WTC11 (cell line): ENCODE data around the gene RSRC1. TPM values are rescaled to one million over a fixed set of nuclear protein-coding genes. Genes with fewer than 3 reads are reported as not detected.
A peak's percentile ranks its signal among the peaks of the same experiment; 100 is the strongest.

ENCODE experiments used
- ATAC-seq: fragments of 200-7000 bp; cut with Tn5 transposase; 2 replicates; pipeline ENCODE4 v1.10.0; 2021; ENCODE audit warnings: mild to moderate bottlenecking, moderate library complexity
- CTCF ChIA-PET: fragments of 300-600 bp; sonication (Branson Sonifier 250); formaldehyde crosslinking; loops from one replicate; lab custom pipeline; 2021; ENCODE audit warnings: antibody characterized with exemption; lab: Charles Lee
- POLR2A ChIA-PET: fragments of 350-600 bp; sonication (Branson Sonifier 250); formaldehyde crosslinking; loops from one replicate; lab custom pipeline; 2021; ENCODE audit warnings: antibody characterized with exemption; lab: Charles Lee
- DNase-seq: peaks from one replicate; pipeline ENCODE4 v3.0.0; 2021; ENCODE audit warnings: low spot score
- H3K27ac Mint-ChIP-seq: 2 replicates; pipeline ENCODE4 v1.8.0; 2021; ENCODE audit warnings: mixed read lengths
- H3K27me3 Mint-ChIP-seq: 2 replicates; pipeline ENCODE4 v1.8.0; 2021; ENCODE audit warnings: low read depth, mild to moderate bottlenecking, moderate library complexity, mixed read lengths
- H3K36me3 Mint-ChIP-seq: 2 replicates; pipeline ENCODE4 v1.8.0; 2021; ENCODE audit warnings: mixed read lengths
- H3K4me1 Mint-ChIP-seq: 2 replicates; pipeline ENCODE4 v1.8.0; 2022; ENCODE audit warnings: mixed read lengths
- H3K4me3 Mint-ChIP-seq: 2 replicates; pipeline ENCODE4 v1.8.0; 2021; ENCODE audit warnings: mild to moderate bottlenecking, moderate library complexity, mixed read lengths
- H3K9me3 Mint-ChIP-seq: 2 replicates; pipeline ENCODE4 v1.8.0; 2021; ENCODE audit warnings: mixed read lengths
- CREB1 ChIP-seq: sonication (generic); formaldehyde crosslinking; IDR thresholded peaks from 2 replicates; pipeline ENCODE4 v1.8.0; 2023; ENCODE audit warnings: mild to moderate bottlenecking, missing genetic modification reagents
- CREM ChIP-seq: sonication (generic); formaldehyde crosslinking; IDR thresholded peaks from 2 replicates; pipeline ENCODE4 v1.8.1; 2022; ENCODE audit warnings: mild to moderate bottlenecking, missing genetic modification reagents, moderate library complexity
- EMX1 ChIP-seq: fragments of 250-450 bp; sonication (Bioruptor Pico); IDR thresholded peaks from 2 replicates; pipeline ENCODE4 v1.8.0; 2021; ENCODE audit warnings: mild to moderate bottlenecking
- FOXP1 ChIP-seq: sonication (generic); formaldehyde crosslinking; IDR thresholded peaks from 2 replicates; pipeline ENCODE4 v1.8.0; 2022; ENCODE audit warnings: missing genetic modification reagents, mild to moderate bottlenecking, moderate library complexity, borderline replicate concordance
- IRF2 ChIP-seq: sonication (generic); formaldehyde crosslinking; IDR thresholded peaks from 2 replicates; pipeline ENCODE4 v1.8.0; 2022; ENCODE audit warnings: low read depth, missing genetic modification reagents, borderline replicate concordance
- NR2C2 ChIP-seq: sonication (generic); formaldehyde crosslinking; IDR thresholded peaks from 2 replicates; pipeline ENCODE4 v1.8.0; 2022; ENCODE audit warnings: mild to moderate bottlenecking, missing genetic modification reagents
- RORB ChIP-seq: fragments of 250-450 bp; sonication (Bioruptor Pico); IDR thresholded peaks from 2 replicates; pipeline ENCODE4 v1.9.0; 2021; ENCODE audit warnings: mild to moderate bottlenecking
- SP1 ChIP-seq: sonication (generic); formaldehyde crosslinking; conservative IDR thresholded peaks from 2 replicates; pipeline ENCODE4 v1.8.1; 2022; ENCODE audit warnings: missing genetic modification reagents
- TCF7 ChIP-seq: sonication (generic); formaldehyde crosslinking; IDR thresholded peaks from 2 replicates; pipeline ENCODE4 v1.8.0; 2022; ENCODE audit warnings: mild to moderate bottlenecking, low read depth, missing genetic modification reagents, moderate library complexity
- TEAD4 ChIP-seq: sonication (generic); formaldehyde crosslinking; IDR thresholded peaks from 2 replicates; pipeline ENCODE4 v1.8.0; 2022; ENCODE audit warnings: mild to moderate bottlenecking, missing genetic modification reagents
- TP53 ChIP-seq: sonication (generic); formaldehyde crosslinking; IDR thresholded peaks from 2 replicates; pipeline ENCODE4 v1.8.1; 2023; ENCODE audit warnings: mild to moderate bottlenecking, missing genetic modification reagents
- ZNF121 ChIP-seq: sonication (generic); formaldehyde crosslinking; IDR thresholded peaks from 2 replicates; pipeline ENCODE4 v1.8.0; 2023; ENCODE audit warnings: missing genetic modification reagents
- ZNF219 ChIP-seq: sonication (generic); formaldehyde crosslinking; IDR thresholded peaks from 2 replicates; pipeline ENCODE4 v1.8.0; 2023; ENCODE audit warnings: missing genetic modification reagents, mild to moderate bottlenecking, borderline replicate concordance
- ZNF396 ChIP-seq: fragments of 250-450 bp; sonication (Bioruptor Pico); IDR thresholded peaks from 2 replicates; pipeline ENCODE4 v1.8.0; 2021; ENCODE audit warnings: mild to moderate bottlenecking, moderate library complexity, borderline replicate concordance
- ZNF423 ChIP-seq: fragments of 250-450 bp; sonication (Bioruptor Pico); IDR thresholded peaks from 2 replicates; pipeline ENCODE4 v2.1.2; 2022; ENCODE audit warnings: mild to moderate bottlenecking, moderate library complexity
- total RNA-seq: library from RNA; stranded (reverse); gene quantifications from 3 replicates; pipeline ENCODE4 v1.2.3, GENCODE V29; 2021
- TF ChIP-seq, protein P1 (sequence below): sonication (generic); formaldehyde crosslinking; IDR thresholded peaks from 2 replicates; pipeline ENCODE4 v1.8.1; 2023; ENCODE audit warnings: mild to moderate bottlenecking, missing genetic modification reagents
- TF ChIP-seq, protein P2 (sequence below): sonication (generic); formaldehyde crosslinking; IDR thresholded peaks from 2 replicates; pipeline ENCODE4 v1.8.0; 2023; ENCODE audit warnings: missing genetic modification reagents

Gene RSRC1
- total RNA-seq, 1 experiment from 2014 or later = 21.3 TPM

DNA sequence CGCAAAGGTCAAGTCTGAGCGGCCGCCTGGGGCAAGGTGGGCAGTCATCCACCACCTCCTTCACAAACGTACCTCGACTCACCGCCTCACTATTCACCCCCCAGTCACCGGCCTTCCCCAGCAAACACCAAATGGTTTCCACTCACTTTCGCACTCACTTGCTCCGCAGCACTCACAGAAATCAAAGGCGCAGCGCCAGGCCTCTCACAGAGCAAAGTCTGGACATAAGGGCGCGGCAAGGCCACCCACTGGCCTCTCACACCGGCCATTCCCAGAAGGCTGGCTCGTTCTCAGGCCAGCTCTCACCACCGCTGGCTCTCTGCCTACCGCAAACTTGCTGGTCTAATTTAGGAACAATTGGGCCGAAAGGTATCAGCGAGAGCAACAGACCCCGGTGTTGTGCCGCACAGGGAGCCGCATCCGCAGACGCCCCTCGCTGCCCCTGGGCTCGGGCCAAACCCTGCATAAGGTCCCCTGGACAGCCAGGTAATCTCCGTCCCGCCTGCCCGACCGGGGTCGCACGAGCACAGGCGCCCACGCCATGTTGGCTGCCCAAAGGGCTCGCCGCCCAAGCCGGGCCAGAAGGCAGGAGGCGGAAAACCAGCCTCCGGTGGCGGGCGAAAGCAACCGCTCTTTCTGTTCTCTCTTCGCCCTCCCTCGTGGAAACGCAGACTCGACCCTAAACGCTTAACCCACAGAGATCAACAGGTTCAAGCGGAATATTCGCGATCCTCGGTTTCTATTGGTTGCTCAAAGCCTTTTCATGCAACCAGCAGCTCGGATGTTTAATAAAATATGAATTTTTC, 6.6 kb upstream of the RSRC1 start:
- ATAC-seq = peak; percentile 2; the same call in 1 of the 2 replicates
- peaks cover 100% of the 10 kb centered on the region for H3K27me3 Mint-ChIP-seq
- no peak for TF ChIP-seq IRF2 (CRISPR knock-in tag)
- no peak for TF ChIP-seq ZNF423 (CRISPR knock-in tag)
- no peak for TF ChIP-seq CREB1 (CRISPR knock-in tag)
- no peak for TF ChIP-seq TP53 (CRISPR knock-in tag)
- TF ChIP-seq FOXP1 (CRISPR knock-in tag) = no peak
- TF ChIP-seq, all 79 proteins: peak for 0
- Mint-ChIP-seq H3K27ac (no peak overlapping the region), H3K4me3 (peak overlapping the region; percentile 78), H3K9me3 (no peaks in the 10 kb centered on the region), H3K4me1 (peaks cover 52% of the 10 kb centered on the region), H3K36me3 (no peaks in the 10 kb centered on the region)
- DNase-seq = peak; percentile 38
- ChIA-PET CTCF (interaction anchor here (1.6 kb wide), 1 partner anchor 238 kb away, joined by 5 read pairs; no protein-coding TSS in a partner anchor), POLR2A (interaction anchor here (0.6 kb wide), 1 partner anchor 384 kb away, joined by 3 read pairs; no protein-coding TSS in a partner anchor)

DNA sequence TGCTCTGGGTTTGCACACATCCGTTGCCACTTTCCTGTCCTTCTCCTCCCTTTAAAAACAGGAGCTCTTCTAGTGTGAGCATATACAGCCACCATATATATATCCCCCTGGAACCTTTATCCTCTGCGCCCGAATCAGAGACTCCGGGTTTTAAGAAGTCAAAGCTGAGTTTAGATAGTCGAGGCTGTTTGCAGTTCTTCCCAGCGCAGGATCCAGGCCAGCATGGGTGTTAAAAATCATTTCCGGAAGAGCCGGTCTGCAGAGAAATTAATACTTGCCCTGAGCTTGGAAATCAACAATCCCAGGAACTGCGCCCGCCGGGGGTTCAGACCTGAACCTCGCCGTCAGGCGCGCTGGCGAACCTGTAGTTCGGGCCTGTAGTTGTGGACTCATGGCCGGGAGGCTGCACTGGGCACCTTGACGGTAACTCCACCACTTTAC, 6.0 kb upstream of the RSRC1 start:
- CTCF ChIA-PET = interaction anchor here (1.6 kb wide), 1 partner anchor 239 kb away, joined by 5 read pairs; no protein-coding TSS in a partner anchor
- H3K4me3 Mint-ChIP-seq = peak overlapping the region; percentile 78
- TF ChIP-seq NR2C2 (CRISPR knock-in tag) = no peak
- peaks cover 100% of the 10 kb centered on the region for H3K27me3 Mint-ChIP-seq
- DNase-seq (peak; percentile 32), ATAC-seq (peak; percentile 3; the same call in 1 of the 2 replicates)
- H3K4me1 Mint-ChIP-seq = peaks cover 50% of the 10 kb centered on the region
- H3K27ac Mint-ChIP-seq = no peak overlapping the region
- POLR2A ChIA-PET = no interaction called here
- no peaks in the 10 kb centered on the region for H3K36me3 Mint-ChIP-seq
- H3K9me3 Mint-ChIP-seq = no peaks in the 10 kb centered on the region

DNA sequence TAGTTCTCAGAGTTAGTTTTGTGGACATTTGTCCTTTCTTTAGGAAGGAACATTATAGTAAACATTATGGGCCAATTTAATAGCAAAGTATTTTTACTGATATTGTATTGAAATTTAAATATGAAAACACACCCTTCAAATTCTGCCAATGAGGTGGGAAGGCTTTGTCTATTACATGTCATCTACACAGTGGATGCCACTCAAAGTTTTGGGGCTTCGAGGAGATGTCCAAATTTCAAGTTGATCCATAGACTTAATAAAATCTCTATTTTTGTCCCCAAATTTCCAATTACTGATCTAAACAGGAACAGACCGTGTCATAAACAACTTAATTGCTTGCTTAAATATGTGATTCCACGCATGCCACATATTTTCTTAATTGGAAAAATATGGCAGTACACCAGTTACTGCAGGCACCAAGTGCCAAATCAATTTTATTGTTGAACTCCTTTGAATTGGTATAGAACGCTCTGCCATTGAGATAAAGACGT, 5.4 kb upstream of the RSRC1 start:
- peaks cover 100% of the 10 kb centered on the region for H3K27me3 Mint-ChIP-seq
- DNase-seq (no peak), ATAC-seq (no peak)
- H3K4me3 Mint-ChIP-seq = peak overlapping the region; percentile 78
- ChIA-PET CTCF (interaction anchor here (0.7 to 1.6 kb wide), 2 partner anchors 240 to 330 kb away, joined by 3 to 5 read pairs; no protein-coding TSS in a partner anchor), POLR2A (no interaction called here)
- no peaks in the 10 kb centered on the region for H3K9me3 Mint-ChIP-seq
- H3K4me1 Mint-ChIP-seq = peaks cover 51% of the 10 kb centered on the region
- no peak overlapping the region for H3K27ac Mint-ChIP-seq
- TF ChIP-seq TEAD4 (CRISPR knock-in tag) = no peak
- TF ChIP-seq EMX1 (CRISPR knock-in tag) = no peak
- no peak for TF ChIP-seq CREM
- no peak for TF ChIP-seq RORB
- TF ChIP-seq ZNF219 (CRISPR knock-in tag) = no peak
- TF ChIP-seq ZNF121 = no peak
- TF ChIP-seq TCF7 = no peak
- no peak for TF ChIP-seq ZNF396 (CRISPR knock-in tag)
- TF ChIP-seq, protein P1, sequence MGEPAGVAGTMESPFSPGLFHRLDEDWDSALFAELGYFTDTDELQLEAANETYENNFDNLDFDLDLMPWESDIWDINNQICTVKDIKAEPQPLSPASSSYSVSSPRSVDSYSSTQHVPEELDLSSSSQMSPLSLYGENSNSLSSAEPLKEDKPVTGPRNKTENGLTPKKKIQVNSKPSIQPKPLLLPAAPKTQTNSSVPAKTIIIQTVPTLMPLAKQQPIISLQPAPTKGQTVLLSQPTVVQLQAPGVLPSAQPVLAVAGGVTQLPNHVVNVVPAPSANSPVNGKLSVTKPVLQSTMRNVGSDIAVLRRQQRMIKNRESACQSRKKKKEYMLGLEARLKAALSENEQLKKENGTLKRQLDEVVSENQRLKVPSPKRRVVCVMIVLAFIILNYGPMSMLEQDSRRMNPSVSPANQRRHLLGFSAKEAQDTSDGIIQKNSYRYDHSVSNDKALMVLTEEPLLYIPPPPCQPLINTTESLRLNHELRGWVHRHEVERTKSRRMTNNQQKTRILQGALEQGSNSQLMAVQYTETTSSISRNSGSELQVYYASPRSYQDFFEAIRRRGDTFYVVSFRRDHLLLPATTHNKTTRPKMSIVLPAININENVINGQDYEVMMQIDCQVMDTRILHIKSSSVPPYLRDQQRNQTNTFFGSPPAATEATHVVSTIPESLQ = no peak
- TF ChIP-seq, protein P2, sequence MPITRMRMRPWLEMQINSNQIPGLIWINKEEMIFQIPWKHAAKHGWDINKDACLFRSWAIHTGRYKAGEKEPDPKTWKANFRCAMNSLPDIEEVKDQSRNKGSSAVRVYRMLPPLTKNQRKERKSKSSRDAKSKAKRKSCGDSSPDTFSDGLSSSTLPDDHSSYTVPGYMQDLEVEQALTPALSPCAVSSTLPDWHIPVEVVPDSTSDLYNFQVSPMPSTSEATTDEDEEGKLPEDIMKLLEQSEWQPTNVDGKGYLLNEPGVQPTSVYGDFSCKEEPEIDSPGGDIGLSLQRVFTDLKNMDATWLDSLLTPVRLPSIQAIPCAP (CRISPR knock-in tag) = no peak
- TF ChIP-seq SP1 (CRISPR knock-in tag) = no peak
- no peaks in the 10 kb centered on the region for H3K36me3 Mint-ChIP-seq
